GM21529 (cell line): ENCODE data around the gene NAB2.
"Not testable (repeated sequence)": the region's sequence is repeated elsewhere in the genome, so short reads cannot be mapped to it uniquely, and the experiment has no call there.

ENCODE experiments used
- ATAC-seq: cut with Tn5 transposase; IDR thresholded peaks from one replicate; pipeline ENCODE4 v1.9.1; 2021; ENCODE audit not compliant: unreplicated experiment

NAB2 gene

DNA sequence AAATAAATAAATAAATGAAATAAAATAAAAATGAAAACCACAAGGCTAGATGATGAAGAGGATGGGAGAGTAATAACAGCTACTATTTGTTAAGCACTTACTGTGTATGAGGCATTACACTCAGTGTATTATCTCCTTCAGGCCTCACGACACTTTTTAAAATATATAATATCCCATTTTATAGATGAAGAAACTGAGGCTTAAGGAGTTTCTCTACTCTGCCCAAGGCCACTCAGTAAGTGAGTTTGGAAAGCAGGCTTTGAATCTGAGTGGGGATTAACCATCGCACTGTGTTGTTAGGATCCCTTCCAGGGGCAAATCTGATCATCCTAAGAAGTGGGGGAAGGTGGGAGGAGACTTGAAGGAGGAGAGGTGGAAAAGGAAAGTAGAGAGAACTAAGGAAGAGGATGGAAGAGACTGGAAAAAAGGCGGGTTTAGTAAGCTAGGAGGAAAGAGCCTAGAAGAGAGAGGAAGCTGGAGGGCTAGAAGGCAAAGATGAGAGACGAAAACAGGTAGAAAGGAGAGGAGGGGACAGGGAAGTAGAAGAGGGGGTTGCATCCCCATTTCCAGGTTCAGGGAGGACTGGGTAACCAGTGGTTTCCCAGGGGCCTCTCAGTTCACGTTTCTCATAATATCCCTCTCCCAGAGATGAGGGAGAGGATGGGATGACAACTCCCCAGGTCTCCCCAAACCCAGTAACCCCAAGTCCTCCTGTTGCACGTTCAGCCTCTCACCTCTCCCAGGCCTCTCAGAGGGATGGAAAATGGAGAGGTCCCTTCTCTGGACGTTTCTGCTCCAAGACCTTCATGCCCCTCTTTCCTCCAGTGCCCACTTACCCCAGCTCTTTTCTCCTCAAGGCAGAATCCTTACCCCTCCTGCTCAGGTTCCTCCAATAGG is 20.5 kb downstream of the NAB2 start:
- ATAC-seq = no peak

- ATAC-seq = peak; percentile 45
These were observed 21.5 kb downstream of the NAB2 start for GRCh38 chr12:57110104-57111030.

GRCh38 chr12:57111031-57111734 is 22.3 kb downstream of the NAB2 start, which contains the start of gene STAT6:
Gene STAT6 (minus strand): TSS chr12:57111362. CDS start chr12:57108278, 3,084 bp downstream.
- ATAC-seq = peak; percentile 59

DNA sequence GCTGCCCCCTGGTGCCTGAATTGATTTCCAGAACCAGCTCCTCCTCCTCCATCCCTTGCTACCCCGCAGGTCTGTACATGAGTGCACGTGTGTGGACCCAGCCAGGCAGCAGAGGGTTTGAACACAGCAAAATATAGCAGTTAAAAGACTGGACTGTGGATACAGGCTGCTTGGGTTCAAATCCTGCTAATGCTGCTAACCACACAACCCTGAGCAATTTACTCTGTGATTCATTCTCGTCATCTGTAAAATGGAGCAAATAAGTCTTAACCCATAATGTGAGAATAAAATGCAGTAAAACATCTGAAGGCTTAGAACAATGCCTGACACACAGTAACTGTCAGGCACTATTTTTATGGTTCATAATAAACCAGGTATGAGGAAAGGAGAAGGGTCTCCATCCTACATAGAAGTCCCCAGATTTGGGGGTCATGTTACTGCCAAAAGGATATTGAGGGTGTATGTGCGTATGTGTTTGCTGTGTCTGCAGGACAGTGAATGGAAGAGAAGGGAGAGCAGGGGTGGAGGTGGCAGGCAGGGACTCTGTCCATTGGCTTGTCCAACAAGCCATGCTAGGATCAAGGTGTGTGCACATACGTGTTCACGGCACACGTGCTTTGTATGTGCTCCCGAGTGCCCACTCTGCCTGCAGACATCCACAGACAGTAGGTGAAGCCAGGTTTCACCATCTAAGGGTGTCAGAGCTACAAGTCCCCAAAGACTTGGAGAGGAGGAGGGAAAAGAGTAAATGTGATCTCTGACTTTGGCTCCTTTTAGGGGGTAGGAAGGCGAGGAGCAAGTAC is 23.8 kb downstream of the NAB2 start:
- ATAC-seq = peak; percentile 48

DNA sequence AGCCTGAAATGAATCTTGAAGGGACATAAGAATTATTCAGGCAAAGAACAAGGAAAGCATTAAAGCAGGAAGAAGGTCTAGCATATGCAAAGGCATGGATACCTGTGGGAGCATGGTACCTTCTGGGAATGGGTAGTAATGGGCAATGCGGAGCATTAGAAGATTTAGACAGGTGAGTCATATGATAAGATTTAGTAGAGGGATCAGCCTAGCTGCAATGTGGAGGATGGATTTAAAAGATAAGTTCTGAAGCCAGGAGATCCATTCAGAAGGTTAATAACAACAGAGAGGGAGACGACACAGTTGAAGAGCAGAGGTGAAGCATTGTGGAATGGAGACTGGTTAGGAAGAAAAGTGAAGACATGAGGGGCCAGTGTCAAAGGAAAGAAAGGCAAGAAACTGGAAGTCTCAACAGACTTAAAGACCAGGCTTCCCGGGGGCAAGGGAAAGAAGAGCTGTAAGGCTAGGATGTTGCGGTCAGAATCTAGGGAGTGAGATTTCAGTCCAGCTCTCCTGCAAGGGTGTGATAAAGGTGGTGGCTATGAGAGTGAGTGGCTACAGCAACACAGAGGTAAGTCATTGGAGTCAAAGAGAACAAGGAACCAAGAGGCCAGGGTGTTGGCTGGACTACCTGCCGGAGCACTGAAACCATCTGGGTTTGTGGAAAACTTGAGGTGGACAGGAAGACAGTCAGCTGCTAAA is 27.8 kb downstream of the NAB2 start:
- ATAC-seq = no peak

DNA sequence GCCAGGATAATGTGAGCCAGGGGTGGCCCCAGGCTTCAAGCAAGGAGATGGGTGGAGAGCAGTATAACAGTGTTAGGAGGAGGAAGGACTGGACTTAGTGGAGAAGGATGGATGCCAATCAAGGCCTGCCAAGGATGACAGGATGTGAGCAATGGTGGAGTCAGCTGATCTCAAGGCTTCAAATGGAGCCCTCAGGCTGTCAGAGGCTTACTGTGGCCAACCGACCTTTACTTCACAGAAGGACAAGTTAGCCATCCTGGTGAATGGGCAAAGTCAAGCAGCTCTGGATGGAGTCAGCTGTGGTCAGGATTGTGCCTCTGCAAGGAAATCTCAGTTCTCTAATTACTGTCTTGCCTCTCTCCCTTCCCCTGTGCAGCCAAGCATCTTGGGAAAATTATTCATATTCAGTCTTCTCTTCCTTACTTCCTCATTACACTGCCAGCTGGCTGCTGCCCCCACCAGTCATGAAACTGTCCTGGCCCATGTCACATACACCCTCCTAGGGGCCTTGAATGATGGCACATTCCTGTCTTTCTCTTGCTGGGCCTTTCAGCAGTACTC is 29.9 kb downstream of the NAB2 start:
- no peak for ATAC-seq

DNA sequence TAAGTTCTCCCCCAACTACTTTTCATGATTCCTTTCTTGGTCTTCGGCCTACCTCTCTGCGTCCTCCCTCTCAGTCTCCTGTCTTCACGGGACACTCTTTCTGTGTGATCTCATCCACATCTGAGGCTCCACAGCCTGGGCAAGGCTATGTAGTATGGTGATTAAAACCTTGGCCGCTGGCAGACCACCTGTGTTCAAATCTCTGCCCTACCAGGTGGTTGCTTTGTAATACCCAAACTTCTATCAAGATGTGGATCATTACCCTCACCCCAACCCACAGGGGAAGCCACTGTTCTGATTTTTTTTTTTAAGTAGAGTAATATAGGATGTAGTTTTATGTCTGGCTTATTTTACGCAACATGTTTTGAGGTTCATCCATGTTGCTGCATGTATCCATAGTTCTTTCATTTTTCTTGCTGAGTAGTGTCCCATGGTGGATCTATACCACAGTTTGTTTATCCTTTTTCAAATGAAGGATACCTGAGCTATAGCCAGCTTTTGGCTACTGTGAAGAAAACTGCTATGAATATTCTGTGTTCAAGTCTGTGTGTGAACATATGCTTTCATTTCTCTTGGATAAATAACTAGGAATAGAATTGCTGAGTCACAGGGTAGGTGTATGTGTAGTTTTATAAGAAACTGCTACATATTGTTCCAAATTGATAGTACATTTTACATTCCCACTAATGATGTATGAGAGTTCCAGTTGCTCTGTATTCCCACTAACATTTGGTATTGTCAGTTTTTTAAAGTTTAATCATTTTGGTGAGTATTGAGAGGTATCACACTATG is 30.6 kb downstream of the NAB2 start:
- ATAC-seq = no peak

GRCh38 chr12:57120718-57121117 is 31.8 kb downstream of the NAB2 start:
- ATAC-seq = not testable (repeated sequence)

GRCh38 chr12:57123813-57124212 is 34.9 kb downstream of the NAB2 start:
- no peak for ATAC-seq

GRCh38 chr12:57124261-57124877 is 35.5 kb downstream of the NAB2 start:
- ATAC-seq = no peak

- no peak for ATAC-seq
These were observed 37.1 kb downstream of the NAB2 start for GRCh38 chr12:57126061-57126460.

GRCh38 chr12:57126561-57126960 is 37.6 kb downstream of the NAB2 start:
- ATAC-seq = no peak

- ATAC-seq = no peak
These were observed 38.3 kb downstream of the NAB2 start for GRCh38 chr12:57127101-57127725.

DNA sequence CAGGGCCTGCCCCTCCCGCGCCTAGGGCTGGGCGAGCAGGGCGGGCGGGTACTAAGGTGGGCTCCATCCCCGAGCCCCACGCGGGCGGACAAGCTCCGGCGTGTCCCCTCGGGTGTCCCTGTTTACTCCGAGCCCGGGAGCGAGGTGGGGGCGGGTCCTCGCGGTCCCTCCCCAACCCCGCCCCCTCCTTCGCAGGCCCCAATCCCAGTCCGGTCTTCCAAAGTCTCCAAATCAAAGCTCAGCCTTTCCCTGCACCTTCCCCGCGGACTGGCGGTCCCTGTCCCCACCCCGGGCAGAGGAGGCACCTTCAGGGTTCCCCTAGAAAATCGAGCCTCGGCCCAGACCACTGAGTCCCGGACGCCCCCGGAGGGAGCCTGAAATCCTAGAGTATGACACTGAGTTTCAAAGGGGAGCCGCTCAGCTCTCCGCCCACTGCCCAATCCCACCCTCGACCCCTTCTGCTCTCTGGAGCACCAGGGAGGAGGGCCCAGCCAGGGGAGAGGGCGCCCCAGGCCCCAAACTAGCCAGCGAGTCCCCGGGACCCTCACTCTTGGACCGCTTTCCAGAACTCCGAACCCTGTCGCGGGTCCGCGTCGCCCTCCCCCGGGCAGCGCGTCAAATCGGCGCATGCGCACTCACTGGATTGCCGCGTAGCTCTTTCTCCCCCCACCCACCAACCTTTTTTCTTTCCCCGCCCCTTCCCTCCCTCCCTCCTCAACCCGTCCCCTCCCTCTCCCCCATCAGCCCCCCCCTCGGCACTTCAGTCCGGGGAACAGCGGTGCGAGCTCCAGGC is 39.0 kb downstream of the NAB2 start, which contains the start of gene LRP1:
LRP1 (plus strand) TSS at position 758 of the 793 bp plus-strand sequence. CDS start 482 bp downstream, outside the sequence.
- no peak for ATAC-seq

DNA sequence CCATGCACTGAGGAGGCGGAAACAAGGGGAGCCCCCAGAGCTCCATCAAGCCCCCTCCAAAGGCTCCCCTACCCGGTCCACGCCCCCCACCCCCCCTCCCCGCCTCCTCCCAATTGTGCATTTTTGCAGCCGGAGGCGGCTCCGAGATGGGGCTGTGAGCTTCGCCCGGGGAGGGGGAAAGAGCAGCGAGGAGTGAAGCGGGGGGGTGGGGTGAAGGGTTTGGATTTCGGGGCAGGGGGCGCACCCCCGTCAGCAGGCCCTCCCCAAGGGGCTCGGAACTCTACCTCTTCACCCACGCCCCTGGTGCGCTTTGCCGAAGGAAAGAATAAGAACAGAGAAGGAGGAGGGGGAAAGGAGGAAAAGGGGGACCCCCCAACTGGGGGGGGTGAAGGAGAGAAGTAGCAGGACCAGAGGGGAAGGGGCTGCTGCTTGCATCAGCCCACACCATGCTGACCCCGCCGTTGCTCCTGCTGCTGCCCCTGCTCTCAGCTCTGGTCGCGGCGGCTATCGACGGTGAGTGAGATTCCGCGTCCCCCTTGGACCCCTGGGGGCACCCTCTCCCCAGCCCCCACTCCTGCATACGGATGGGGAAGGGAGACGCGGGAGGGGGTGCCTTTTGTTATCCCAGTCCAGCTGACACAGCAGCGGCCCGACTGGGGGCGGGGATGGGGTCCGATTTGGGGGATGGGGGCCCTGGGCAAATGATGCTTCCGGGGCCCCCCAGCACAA is 39.8 kb downstream of the NAB2 start:
- ATAC-seq = no peak

DNA sequence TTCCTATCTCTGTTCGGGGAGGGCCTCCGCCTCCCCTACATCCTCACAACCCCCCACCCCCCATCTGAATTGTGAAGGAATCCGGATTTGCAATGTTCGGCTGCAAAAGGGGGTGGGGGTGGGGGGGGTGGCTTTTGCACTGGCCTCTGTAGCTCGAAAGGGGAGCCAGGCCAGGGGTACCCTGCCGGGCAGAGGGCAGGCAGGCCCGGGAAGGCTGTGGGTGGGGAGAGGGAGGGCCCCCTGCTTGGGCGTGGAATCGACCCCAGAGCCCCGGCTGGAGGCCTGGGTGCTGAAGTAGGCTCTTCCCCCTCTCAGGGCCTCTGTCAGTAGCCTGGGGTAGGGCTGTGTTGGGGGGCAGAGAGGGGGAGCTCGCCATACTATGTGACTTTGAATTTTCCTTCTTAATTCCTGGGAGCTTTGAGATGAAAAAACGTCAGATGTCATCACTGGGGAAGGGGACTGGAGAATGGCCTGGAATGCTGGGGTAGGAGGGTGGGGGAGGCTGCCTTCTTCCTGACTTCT is 40.5 kb downstream of the NAB2 start:
- no peak for ATAC-seq
